Iris pigment epithelial cell (primary cell): ENCODE results near the gene PPP2R5A.

Source experiments
- DNase-seq: peaks from one replicate; pipeline ENCODE4 v3.0.0-alpha.2; 2011; ENCODE audit warnings: low read depth

PPP2R5A gene

DNA sequence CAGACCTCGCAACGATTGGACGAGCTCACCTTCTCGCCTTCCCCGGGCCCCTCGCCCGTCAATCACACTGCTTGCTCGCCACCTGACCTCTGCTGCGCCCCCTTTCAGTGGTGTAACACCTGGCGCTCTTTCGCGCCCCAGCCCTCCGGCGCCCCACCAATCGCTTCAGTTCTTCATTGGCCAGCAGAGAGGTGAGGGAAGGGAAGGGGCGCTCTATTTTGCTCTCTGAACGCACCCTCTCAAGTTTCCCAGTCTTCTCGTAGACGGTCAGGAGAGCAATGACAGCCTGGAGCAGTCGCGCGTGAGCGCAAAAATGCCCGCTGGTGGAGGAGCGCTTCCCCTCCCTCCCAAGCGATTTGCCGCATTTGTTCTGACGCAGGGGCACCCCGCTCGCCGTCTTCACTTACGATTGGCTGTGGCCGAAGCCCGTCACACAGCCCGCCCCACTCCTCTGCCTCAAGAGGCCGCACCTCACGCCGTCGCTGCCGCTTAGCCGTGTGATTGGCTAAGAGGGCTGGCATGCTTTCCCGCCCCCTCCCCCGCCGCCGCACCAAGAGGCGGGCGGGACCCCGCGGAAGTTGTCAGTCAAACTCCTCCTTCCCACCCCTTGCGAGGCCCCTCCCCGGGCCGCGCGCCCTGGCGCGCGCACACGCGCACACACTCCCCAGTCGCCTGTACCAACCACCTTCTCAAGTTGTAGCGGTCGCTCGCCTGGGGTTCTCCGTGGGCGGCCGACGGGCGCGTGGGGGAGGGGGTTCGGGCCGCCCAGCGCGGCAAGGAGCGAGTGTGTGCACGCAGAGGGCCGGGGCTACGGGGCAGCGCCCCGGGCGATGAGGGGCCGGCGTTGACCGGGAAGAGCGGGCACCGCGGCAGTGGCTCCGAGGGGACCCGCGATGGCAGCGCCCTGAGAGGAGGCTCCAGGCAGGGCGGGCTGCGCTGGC is at the start of gene PPP2R5A:
Gene PPP2R5A (plus strand): TSS at position 667 of the 941 bp plus-strand sequence. CDS start 701 bp downstream, outside the sequence.
- DNase-seq: peak; percentile 100

DNA sequence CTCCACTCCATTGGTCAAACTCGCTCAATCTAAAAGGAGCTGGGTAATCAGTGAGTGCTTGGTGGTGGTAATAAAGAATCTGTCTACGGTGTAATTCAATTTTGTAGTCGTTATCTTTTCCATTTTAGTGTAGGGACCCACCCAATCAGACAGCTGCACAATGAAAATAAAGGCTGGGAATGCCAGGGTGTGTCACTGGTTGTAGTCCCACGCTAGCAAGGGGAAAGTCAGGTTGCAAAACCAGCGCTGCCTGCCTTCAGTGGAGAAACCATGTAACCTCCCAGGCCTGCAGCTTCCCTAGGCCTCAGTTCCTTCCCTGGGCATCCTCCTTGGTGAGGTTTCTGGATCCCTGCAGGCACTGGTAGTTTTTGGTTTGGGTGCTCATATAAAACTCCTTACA is 49.4 kb upstream of the PPP2R5A start:
- no peak for DNase-seq

DNA sequence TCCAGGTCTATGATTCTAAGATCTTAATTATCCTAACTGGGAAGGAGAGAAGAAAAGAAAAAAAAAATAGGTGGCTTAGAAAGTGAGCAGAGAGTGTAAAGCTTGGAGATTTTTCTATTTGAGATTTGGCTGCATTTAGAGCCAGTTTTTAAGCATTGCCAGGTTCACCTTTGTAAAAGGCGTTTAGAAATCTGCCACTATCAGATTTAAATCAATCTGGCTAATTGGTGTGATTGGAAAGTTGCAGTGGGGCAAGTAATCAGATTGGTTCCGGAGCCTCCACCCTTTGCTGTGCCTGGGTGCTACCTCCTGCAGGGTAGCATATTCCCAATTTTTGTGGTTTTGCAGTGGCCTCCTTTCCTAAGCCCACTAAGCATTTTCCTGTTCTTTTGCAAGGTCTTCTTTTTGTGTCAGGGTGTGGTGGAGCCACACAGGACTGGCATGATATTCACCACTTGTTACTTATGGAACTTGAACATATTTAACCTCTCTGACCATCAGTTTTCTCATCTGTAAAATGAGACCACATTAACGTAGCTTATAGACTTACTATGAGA is 48.5 kb upstream of the PPP2R5A start:
- DNase-seq: no peak

DNA sequence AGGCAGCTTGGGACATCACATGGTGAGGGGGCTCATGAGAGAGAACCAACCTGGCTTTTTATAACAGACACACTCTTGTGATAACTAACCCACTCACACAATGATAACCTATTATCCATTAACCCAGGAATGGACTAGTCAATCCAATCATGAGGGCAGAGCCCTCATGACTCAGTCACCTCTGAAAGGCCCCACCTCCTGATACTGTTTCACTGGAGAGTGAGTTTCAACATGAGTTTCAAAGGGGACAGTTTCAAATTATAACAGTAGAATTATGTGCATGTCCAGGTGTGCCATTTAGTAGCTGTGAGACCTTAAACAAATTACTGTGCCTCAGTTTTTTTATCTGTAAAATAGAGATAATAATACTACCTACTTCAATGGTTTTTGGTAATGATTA is 47.6 kb upstream of the PPP2R5A start:
- no peak for DNase-seq

DNA sequence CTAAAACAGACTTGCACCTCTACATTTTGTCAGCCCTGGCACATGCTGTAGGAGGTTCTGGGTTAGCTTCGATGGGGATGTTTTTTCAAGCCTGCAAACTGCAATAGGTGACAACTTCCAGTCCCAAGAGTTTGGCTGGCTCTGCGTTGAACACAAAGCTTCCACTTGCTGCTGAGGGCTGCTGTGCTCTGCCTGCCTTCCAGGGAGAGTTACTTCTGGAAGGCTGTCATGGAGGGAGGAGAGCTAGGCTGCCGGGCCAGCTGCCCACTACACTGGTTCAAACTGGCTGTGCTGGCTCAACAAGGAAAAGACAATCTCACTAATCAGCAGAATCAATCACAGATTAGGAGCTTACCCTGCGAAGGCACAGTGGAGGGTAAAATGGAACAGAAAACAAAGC is 46.7 kb upstream of the PPP2R5A start:
- DNase-seq: no peak

DNA sequence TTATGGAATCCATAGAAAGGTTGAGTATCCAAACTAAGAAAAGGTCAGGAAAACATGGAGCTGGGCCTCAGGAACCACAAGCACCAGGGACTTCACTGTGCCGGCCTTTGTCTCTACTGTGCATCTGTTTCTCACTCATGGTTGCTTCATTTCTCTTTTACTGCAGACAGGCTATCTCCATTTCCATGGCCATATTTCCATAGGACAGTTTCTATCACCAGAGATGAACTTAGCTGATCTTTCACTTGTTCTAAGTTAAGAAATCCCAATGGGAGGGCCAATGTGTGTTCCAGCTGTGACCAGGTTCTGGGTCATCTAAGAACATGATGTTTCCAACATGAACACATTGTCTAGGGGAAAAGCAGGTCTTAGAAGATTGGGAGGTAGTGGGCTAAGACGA is 43.7 kb upstream of the PPP2R5A start:
- DNase-seq: no peak

DNA sequence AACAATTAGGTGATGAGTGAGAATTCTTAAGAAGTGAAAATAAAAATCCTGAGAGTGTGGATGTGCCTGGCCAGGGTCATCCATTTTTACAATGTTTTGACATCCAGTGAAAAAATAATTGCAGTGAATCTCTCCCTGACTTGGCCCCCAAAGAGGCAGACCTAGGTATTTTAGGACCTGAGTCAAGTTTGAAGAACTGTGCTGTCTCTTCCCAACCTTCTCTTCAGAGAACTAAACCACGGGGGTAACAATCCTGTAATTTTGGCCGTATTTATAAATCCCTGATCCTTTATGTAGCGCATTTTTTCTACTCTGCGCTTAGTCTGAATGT is 43.3 kb upstream of the PPP2R5A start:
- no peak for DNase-seq

DNA sequence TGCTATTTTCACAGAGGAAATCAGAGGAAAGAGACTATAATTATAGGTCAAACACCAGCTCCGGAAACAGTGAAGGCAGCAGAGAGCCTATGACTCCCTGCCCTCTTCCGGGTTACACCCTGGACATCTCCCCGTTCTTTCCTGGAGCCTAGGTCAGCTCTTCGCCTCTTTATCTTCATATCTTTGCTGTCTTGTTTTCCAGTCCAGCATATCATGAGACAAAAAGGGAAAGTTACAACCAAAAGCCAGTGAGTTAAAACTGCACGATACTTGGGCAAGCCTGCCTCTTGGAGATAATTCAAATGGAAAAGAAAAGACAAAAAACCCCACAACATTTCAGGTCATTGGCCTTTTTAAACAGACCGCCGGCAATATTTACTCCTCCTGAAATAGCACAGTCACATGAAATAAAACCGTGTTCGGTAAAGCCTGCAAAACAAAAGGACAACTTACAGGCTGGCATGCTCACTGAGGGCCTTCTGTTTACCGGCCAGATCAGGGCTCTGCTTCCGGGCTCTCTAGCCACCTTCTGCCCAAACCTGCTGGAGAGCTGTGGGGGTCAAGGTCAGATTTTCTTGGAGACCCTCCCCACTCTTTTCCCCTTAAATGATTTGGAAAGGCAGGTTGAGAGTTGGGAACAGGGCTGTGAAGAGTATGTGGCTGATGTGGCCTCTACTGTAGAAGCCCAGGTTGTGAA is 42.8 kb upstream of the PPP2R5A start:
- no peak for DNase-seq

DNA sequence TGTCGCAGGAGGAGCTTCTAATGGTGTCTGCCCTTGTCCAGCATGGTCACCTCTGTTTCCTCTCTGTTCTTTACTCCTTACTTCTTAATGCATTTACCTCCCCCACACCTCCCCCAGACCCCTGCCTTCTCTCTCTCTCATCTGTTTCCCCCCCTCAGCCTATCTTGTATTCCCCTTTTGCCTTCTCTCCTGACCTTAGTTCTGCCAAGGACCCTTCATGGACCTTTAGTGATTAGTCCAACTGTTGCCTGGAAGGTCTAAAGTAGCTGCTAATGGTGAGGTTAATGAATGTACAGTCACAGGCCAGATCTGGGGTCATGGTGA is 42.3 kb upstream of the PPP2R5A start:
- DNase-seq: no peak

DNA sequence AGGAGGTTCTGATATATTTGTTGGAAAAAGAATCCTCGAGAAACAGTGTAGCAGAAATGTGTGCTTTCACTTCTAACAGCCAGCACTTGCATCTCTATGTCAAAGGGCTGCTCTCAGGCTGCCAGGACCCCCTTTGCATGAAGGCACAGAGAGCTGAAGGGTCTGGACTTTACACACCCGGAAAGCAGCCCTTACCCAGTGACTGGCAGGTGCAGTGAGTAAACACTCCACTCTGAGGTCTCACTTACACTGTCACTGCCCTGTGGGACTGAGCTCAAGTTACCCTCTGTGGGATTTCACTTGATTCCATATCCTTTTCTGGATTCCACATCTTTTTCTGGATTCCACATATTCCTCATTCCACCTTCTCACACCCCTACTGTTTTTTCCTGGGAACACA is 40.8 kb upstream of the PPP2R5A start:
- no peak for DNase-seq

DNA sequence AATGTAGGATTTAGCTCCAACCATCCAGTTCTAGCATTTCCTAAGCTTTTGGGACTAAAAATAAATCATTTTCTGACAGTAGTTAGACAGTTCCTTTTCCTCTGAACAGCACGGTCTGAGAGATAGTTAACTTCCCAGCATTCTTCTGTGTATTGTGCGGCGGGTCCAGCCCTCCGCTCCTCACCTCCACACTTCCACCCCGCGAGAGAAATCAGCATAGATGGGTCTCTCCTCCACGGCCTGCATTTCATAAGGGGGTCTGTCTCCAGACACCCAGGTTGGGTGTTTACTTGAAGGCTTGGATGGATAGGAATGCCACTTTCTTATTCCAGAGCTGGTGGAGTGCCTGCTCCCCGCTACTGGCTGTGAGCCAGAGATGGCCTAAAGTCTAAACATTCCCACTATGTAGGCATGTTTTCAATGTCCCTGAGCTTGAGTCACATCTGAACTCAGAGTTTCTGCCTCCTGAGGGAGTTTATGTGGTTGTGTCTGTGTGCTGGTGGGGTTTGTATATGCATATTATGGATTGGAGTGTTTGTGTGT is 38.0 kb upstream of the PPP2R5A start:
- peak; percentile 67 for DNase-seq

DNA sequence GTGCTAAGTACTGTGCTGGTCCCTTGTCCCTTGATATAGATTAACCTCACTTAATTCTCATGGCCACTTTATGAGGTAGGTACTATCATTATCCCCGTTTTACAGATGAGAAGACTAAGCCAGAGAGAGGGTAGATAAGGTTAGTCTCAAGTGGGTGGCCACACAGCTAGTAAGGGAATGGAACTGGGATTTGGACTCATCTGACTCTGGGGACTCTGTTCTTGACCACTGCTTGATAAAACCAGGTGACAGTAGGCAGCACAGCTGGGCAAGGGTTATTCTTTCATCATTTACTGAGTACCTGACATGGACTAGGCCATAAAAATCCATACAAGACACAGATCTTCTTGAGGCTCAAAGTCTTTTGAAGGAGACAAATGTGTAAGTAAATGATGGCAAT is 37.2 kb upstream of the PPP2R5A start:
- DNase-seq: no peak

DNA sequence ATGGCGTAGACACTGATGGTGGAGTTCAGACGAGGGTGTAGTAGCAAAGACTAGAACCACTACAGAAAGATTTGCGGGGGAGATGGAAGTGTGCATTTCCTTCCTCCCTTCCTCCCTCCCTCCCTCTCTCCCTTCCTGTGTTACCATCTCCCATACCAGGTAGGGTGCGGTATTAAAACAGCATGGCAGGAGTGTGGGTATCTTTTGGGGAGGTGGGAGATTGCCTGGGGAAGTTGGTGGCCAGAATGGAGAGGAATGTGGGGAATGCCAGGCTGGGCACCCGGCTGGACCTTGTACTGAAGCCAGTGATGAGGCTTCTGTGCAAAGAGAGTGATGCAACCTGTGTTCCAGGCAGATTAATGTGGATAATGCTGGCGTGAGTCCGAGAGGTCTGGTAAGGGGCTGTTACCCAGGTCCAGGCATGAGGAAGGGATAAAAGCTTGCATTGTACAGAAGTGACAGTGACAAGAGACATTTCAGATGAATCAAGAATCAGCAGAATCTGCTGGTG is 30.3 kb upstream of the PPP2R5A start:
- no peak for DNase-seq

DNA sequence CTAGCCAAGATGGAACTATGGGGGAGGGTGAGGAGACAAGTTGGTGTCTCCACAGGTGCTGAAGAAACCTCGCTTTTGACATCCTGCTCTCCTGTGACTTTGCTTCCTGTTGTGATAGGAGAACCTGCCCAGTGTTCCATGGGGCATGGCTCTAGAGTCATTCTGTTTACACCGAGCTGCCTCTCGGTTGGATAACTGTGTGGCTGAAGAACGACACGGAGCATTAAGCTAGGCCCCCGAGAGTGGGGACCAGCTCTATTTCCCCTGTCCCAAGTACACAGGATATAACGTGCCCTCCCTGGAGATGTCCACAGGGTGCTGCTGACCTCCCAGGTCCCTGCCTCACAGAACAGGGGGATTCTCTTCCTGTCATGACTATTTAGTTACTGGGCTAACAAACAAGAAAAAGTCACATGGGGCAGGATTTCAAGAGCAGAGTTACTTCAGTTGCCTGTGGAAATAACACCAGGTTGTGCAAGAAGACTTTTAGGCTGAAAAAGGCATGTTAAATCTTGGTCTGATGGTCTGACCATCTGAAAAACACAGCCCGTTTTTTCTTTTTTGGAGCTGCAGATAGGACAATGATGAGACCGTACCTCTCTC is 29.4 kb upstream of the PPP2R5A start:
- peak; percentile 45 for DNase-seq

DNA sequence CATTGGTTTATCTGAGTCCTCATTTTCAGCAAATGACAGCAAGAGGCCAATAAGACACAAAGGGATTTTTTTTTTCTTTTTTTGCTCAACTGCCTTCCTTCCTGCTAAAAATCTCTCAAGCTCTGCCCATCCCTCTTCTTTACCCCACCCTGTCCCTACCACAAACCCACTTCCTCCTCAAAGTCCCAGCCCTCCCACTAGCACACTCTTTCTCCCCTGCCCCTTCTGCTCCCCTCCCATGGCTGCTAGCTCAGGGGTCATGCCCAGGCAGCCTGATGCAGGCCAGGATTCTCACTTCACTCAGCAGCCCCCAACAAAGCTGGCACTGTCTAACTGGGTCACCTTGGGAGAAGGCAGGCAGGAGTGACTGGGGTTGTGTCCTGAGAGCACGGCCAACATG is 28.8 kb upstream of the PPP2R5A start:
- DNase-seq: no peak

DNA sequence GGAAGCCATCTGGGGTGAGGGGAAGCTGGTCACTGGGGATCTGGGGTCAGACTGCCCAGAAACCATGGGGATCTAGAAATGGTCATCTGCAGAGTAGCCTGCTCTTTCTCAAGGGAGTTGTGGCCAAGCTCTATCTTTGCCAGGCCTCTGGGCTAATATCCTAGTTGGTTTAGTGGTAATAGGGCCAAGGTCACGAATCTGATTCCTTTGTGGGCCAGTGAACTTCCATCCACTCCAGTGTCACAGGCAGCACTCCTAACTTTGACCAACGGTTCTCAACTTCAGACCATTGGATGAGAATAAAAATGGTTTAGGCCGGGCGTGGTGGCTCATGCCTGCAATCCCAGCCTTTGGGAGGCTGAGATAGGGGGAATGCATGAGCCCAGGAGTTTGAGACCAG is 28.1 kb upstream of the PPP2R5A start:
- no peak for DNase-seq

DNA sequence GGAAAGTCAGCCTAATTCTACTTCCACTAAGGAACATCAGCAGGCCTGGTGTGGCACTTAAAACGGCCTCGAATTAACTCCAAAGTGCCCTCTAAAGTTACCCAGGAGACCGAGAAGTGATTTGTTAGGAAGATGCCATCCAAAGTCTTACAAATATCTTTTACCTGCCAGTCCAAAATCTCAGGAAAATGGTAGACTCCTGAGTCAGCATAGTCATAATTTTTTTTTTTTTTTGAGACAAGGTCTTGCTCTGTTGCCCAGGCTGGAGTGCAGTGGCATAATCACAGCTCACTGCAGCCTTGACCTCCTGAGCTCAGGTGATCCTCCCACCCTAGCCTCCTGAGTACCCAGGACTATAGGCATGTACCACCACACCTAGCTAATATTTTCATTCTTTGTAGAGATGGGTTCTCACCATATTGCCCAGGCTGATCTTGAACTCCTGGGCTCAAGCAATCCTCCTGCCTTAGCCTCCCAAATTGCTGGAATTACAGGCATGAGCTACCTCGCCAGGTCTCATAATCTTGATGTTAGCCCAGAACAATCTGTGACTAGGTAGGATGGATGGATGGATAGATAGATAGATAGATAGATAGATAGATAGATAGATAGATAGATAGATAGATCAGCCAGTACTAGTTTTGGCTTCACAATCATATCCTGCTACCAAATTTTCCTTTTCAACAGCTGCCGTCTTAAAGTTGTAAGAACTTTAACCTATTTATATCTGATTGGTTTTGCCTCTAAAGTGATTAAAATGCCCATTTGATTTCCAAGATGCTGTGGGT is 25.3 kb upstream of the PPP2R5A start:
- DNase-seq: no peak

DNA sequence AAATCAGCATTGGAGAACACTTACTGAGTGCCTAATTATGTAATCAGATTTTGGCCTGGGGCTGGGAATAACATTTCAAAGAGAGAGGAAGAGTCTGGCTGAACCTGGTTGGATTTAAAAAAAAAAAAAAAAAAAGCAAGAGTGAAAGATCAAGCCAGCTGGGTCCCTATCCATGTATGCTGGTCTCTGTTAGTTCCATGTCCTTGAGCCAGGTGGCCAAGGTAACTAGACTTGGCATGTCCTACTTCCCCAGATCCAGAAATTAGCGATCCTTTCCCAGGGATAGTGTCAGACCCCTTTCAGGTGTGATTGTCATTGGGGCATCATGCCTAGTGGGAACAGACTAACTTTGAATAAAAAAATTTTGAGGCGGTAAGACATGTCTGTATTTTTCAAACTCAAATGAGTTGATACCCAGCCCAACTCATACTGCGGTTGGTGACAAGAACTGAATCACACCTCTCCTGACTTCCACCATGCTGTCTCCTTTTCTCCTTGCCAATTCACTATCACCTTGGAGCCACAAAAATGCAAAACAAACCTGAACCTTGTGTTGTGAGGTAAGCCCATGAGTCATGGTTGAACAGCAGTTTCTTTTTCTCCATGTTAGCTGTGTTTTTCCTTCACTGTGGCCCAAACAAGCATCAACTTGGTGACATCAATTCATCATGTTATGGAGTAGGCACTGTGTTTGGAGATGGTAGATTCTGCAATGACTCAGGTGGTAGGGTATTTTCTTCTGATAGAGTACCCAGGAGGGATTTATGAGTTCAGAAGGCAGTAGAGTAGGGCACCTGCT is 24.5 kb upstream of the PPP2R5A start:
- DNase-seq: peak; percentile 45

DNA sequence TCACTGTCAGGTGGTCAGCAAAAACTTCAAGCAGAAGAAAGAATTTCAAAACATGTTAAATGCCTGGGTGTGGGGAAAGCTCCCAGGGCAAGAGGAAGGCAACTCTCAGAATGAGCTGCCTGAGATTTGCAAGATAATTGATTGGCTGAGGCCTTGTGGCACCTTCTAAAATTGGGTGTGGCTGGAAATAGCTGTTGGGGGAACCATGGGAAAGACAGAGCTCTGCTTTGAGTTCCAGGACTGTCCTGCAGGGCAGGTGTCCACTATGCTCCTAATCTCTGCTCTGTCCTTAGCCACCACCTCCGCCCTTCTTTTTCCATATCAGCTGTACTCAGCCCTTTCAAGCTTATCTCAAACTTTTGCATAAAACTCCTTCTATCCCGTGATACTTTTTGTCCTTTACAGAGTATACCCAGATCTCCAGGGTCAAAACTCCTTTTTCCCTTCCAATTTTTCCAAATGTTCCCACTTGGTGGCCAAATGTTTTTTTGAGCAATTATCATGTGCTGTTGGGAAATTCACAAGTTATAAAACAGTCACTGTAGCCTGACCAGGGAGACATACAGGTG is 23.8 kb upstream of the PPP2R5A start:
- no peak for DNase-seq

DNA sequence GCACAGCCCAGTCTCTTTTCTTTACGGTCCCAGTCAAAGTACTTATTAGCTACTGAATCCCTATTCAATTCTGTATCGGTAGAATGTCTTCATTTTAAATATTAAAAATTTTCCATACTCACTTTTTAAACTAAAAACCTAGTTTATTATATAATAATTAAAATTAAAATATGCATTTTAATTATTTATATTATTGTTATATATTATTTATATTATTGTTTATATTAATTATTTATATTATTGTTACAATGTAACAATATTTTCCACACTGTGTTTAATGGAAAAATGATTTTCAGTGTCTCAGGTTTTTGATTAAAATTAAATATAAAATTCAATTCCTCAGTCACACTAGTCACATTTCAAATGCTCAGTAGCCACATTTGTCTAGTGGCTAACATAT is 18.2 kb upstream of the PPP2R5A start:
- no peak for DNase-seq
